Uterus (tissue), 2 donors: ENCODE results near the gene NIPAL1.

Source experiments
- POLR2A ChIP-seq, 2 donors: fragments of 450-650 bp; IDR thresholded peaks; one replicate each; pipeline ENCODE4 v1.6.1; 2016; ENCODE audit warnings: antibody characterized with exemption in 2 of 2, mild to moderate bottlenecking in 1 of 2, moderate library complexity in 1 of 2
- TF ChIP-seq, protein P1 (sequence below), 4 experiments: fragments of 200-600 bp in 2 of 4; fragments of 450-650 bp in 2 of 4; sonication (generic) in 2 of 4; IDR thresholded peaks; one replicate each; pipeline ENCODE4 v1.5.1; 2016 to 2019; ENCODE audit warnings: antibody characterized with exemption in 4 of 4, mild to moderate bottlenecking in 2 of 4, moderate library complexity in 1 of 4

DNA sequence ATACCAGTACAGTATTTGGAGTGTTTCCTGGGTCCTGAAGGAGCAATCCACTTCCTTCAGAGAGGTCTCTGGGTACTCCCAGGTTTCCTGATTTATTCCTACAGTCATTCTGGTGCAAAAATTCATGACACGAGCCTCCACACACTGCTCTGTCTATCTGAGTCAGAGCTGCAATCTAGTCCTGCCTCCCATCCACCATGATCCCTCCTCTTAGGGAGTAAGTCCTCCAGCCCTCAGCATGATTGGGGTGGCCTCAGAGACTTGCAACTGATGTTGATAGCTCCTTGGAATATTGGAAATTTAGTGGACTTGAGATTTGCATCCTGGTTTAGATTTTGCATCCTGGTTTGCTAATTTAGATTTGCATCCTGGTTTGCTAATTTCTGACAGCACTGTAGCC is 20.6 kb upstream of the NIPAL1 start:
- TF ChIP-seq POLR2A (IDR thresholded peaks at IDR 0.05): no peak
- TF ChIP-seq, protein P1, sequence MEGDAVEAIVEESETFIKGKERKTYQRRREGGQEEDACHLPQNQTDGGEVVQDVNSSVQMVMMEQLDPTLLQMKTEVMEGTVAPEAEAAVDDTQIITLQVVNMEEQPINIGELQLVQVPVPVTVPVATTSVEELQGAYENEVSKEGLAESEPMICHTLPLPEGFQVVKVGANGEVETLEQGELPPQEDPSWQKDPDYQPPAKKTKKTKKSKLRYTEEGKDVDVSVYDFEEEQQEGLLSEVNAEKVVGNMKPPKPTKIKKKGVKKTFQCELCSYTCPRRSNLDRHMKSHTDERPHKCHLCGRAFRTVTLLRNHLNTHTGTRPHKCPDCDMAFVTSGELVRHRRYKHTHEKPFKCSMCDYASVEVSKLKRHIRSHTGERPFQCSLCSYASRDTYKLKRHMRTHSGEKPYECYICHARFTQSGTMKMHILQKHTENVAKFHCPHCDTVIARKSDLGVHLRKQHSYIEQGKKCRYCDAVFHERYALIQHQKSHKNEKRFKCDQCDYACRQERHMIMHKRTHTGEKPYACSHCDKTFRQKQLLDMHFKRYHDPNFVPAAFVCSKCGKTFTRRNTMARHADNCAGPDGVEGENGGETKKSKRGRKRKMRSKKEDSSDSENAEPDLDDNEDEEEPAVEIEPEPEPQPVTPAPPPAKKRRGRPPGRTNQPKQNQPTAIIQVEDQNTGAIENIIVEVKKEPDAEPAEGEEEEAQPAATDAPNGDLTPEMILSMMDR (IDR thresholded peaks at IDR 0.05): no peak
